Measurements from ENCODE around the gene CXorf58.

DNA sequence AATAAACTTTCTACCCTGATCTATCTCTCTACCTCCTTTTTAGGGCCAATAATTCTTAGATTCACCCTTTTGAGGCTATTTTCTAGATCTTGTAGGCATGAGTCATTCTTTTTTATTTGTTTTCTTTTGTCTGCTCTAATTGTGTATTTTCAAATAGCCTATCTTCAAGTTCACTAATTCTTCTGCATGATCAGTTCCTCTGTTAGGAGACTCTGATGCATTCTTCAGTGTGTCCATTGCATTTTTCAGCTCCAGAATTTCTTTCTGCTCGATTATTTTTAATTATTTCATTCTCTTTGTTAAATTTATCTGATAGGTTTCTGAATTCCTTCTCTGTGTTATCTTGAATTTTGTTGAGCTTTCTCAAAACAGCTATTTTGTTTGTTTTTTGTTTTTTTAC, 11.3 kb downstream of the CXorf58 start:
- TF ChIP-seq, protein P1, sequence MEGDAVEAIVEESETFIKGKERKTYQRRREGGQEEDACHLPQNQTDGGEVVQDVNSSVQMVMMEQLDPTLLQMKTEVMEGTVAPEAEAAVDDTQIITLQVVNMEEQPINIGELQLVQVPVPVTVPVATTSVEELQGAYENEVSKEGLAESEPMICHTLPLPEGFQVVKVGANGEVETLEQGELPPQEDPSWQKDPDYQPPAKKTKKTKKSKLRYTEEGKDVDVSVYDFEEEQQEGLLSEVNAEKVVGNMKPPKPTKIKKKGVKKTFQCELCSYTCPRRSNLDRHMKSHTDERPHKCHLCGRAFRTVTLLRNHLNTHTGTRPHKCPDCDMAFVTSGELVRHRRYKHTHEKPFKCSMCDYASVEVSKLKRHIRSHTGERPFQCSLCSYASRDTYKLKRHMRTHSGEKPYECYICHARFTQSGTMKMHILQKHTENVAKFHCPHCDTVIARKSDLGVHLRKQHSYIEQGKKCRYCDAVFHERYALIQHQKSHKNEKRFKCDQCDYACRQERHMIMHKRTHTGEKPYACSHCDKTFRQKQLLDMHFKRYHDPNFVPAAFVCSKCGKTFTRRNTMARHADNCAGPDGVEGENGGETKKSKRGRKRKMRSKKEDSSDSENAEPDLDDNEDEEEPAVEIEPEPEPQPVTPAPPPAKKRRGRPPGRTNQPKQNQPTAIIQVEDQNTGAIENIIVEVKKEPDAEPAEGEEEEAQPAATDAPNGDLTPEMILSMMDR (IDR thresholded peaks at IDR 0.05): no peak
- TF ChIP-seq POLR2A (IDR thresholded peaks at IDR 0.05): no peak

All from testis (tissue), 2 donors.